Brain microvascular endothelial cell (primary cell): ENCODE data around the gene LRRC1.
A peak's percentile ranks its signal among the peaks of the same experiment; 100 is the strongest.

ENCODE experiments used
- DNase-seq: peaks from one replicate; pipeline ENCODE4 v3.0.0-alpha.2; 2020
- H3K27ac ChIP-seq: fragments of 250-450 bp; sonication (Bioruptor Pico); 2 replicates; pipeline ENCODE4 v1.5.1; 2020; ENCODE audit warnings: mild to moderate bottlenecking, moderate library complexity
- H3K27me3 ChIP-seq: fragments of 250-450 bp; sonication (Bioruptor Pico); replicated peaks from 2 replicates; pipeline ENCODE4 v1.5.1; 2020; ENCODE audit warnings: mild to moderate bottlenecking
- H3K36me3 ChIP-seq: fragments of 250-450 bp; sonication (Bioruptor Pico); replicated peaks from 2 replicates; pipeline ENCODE4 v1.5.1; 2020; ENCODE audit warnings: mild to moderate bottlenecking
- H3K4me3 ChIP-seq: 2 replicates; pipeline ENCODE4 v1.5.1; 2011; ENCODE audit warnings: low read depth, mild to moderate bottlenecking, control low read depth, low read length, moderate library complexity
- in situ Hi-C: cut with HindIII; loops from 2 replicates; pipeline ENCODE4 v1.10.0; 2017; ENCODE audit warnings: low sequenced_read_pairs, low pct_ligation_motif_present
- TF ChIP-seq, protein P1 (sequence below): IDR thresholded peaks from 2 replicates; pipeline ENCODE4 v1.5.1; 2011; ENCODE audit warnings: low read depth, mild to moderate bottlenecking, moderate library complexity, low read length, control low read depth, inconsistent platforms; ENCODE audit errors: missing control alignments

Gene LRRC1

GRCh38 chr6:53796791-53797190 is 2.0 kb downstream of the LRRC1 start:
- in situ Hi-C loops: no loop called here
- DNase-seq: no peak
- H3K4me3 ChIP-seq: no peak overlapping the region
- H3K36me3 ChIP-seq: no peaks in the 10 kb centered on the region
- H3K27me3 ChIP-seq: no peaks in the 10 kb centered on the region
- no peak overlapping the region for H3K27ac ChIP-seq
- TF ChIP-seq, protein P1, sequence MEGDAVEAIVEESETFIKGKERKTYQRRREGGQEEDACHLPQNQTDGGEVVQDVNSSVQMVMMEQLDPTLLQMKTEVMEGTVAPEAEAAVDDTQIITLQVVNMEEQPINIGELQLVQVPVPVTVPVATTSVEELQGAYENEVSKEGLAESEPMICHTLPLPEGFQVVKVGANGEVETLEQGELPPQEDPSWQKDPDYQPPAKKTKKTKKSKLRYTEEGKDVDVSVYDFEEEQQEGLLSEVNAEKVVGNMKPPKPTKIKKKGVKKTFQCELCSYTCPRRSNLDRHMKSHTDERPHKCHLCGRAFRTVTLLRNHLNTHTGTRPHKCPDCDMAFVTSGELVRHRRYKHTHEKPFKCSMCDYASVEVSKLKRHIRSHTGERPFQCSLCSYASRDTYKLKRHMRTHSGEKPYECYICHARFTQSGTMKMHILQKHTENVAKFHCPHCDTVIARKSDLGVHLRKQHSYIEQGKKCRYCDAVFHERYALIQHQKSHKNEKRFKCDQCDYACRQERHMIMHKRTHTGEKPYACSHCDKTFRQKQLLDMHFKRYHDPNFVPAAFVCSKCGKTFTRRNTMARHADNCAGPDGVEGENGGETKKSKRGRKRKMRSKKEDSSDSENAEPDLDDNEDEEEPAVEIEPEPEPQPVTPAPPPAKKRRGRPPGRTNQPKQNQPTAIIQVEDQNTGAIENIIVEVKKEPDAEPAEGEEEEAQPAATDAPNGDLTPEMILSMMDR: no peak

DNA sequence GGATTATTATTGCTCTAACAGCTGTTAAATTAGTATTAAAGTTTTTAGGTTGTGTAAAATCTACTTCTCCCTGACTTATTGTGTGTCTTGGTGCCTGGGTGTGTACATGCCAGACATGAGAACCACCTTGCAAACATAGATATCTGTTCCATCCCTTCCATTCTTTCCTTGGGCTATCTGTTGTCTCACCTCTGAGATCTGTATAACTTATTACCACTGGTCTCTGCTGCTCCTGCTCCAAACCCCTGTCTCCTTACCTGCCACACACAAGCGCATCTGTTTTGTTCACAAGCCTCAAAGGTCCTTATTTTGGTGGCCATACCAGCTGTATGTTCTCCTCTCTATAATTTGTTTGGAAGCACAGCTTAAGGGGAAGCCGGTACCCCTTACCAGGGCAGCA is 2.5 kb downstream of the LRRC1 start:
- H3K36me3 ChIP-seq: no peaks in the 10 kb centered on the region
- in situ Hi-C loops: no loop called here

DNA sequence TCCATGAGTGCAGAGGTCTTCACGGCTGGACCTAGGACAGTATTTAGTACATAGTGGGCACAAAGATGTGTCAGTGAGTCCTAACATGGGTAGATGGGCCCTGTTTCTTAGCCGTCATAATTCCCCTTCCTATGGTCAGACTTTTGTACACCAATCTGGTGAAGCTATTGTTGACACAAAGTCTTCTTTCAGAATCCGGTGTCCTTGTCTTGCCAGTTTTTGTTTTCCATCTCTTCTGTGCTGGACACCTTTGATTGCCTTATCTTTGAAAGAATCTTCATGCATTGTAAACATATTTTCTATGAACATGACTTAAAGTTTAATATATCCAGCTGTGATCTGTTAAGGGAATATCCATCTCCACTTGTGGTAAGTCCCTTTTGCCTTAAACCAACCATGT is 4.5 kb downstream of the LRRC1 start:
- Histone ChIP-seq H3K4me3 (no peak overlapping the region), H3K27me3 (no peaks in the 10 kb centered on the region), H3K36me3 (no peaks in the 10 kb centered on the region), H3K27ac (no peak overlapping the region)
- no peak for DNase-seq
- in situ Hi-C loops: no loop called here
- TF ChIP-seq, protein P1: no peak

More for the DNA sequence above, 2.5 kb downstream of the LRRC1 start:
- Histone ChIP-seq H3K4me3 (no peak overlapping the region), H3K27ac (no peak overlapping the region), H3K27me3 (no peaks in the 10 kb centered on the region)
- TF ChIP-seq, protein P1: no peak
- DNase-seq: no peak

DNA sequence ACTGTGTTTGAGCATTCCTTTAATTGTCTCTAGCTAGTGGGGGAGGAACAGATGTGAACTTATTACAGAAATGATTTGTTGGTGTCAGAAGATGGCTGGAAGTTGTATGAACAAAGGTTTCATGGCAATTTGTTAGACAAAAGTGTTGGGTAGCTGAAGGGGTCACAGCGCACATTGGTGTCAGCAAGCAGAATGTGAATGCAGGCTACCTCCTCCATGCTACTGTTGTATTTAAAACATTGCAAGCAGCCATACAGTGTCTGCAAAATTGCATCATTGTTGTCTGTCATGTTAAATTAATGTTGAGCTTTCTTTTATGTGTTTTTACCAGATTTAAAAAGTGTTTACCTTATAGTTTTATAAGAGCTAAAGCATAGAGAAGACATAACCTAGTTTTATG is 6.2 kb downstream of the LRRC1 start:
- TF ChIP-seq, protein P1: no peak
- no peaks in the 10 kb centered on the region for H3K27me3 ChIP-seq
- in situ Hi-C loops: no loop called here
- DNase-seq: no peak
- H3K4me3 ChIP-seq: no peak overlapping the region
- H3K27ac ChIP-seq: no peak overlapping the region
- H3K36me3 ChIP-seq: no peaks in the 10 kb centered on the region

DNA sequence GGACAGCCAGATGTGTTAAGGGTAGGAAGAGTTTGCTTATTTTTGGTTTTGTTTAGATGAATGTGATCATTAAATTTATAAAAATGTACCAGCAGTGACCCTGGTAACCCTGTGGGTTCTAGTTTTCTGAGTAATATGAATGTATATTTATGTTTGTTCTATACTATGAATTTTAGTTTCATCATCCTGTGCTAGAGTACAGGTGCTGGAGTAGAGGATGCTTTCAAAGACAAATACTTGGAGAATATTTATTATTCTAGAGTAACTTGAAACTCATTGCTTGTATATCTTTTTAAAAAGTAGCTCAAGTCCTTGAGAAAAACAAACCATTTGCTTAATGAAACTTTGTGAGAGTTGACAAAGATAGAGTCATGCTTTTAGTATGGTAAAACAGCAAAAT is 7.8 kb downstream of the LRRC1 start:
- H3K27me3 ChIP-seq: no peaks in the 10 kb centered on the region
- no peak overlapping the region for H3K4me3 ChIP-seq
- H3K36me3 ChIP-seq: no peaks in the 10 kb centered on the region
- TF ChIP-seq, protein P1: no peak
- DNase-seq: no peak
- in situ Hi-C loops: no loop called here
- H3K27ac ChIP-seq: no peak overlapping the region

DNA sequence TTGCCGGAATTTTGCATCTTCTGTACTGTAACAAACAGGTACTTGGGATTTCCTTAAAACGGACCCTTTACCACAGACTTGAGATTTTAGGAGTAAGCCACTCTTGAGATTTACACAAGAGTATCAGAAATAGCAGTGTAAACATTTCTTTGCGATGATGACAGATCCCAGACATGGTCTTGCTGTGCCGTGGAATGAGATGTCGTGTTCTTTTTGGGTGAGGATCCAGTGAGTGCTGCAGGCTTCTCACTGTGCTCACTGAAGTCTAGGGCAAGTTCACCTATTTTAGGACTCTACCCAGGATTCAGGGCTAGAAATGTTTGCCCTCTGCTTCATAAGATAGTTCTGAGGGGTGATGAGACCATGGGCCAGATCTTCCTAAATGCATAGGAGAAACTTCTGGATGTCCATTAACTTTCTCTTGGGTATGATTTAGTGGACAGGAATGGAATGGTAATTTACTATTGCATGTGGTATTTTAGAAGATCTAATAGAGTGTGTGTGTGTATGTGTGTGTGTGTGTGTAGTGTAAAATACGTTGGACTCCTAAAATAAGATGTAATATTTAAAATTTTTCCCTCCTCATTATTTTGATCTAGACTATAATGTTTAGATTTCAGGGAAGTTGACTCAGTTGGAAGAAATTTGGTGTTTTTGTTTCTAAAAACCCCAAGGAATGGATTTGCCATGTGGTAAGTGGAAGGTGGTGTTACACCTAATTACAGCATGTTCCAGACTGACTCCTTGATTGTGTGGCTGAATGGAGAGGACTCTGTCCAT is 8.5 kb downstream of the LRRC1 start:
- in situ Hi-C loops: no loop called here
- DNase-seq: peak; percentile 20
- Histone ChIP-seq H3K27me3 (no peaks in the 10 kb centered on the region), H3K36me3 (no peaks in the 10 kb centered on the region), H3K4me3 (no peak overlapping the region), H3K27ac (no peak overlapping the region)
- TF ChIP-seq, protein P1: no peak
